Stimulated activated CD4-positive, alpha-beta T cell treated with anti-CD3 and anti-CD28 coated beads, Interleukin-12 subunit alpha, Interleukin-12 subunit beta, amount 100 ng/mL, for 24 hours (primary cell): Measurements from ENCODE around the gene PATZ1.
A peak's percentile ranks its signal among the peaks of the same experiment; 100 is the strongest.
"Not testable (repeated sequence)": the region's sequence is repeated elsewhere in the genome, so short reads cannot be mapped to it uniquely, and the experiment has no call there.

Source experiments
- DNase-seq, 2 experiments: peaks; one replicate each; pipeline ENCODE4 v3.0.0-alpha.2; 2020; ENCODE audit warnings: low read depth in 2 of 2

The PATZ1 gene

GRCh38 chr22:31346255-31346732 is at the start of gene PATZ1:
TSS of gene PATZ1 (minus strand) at chr22:31346346. CDS start at chr22:31345602, 744 bp downstream.
- peak; percentile 59 to 70 for DNase-seq

DNA sequence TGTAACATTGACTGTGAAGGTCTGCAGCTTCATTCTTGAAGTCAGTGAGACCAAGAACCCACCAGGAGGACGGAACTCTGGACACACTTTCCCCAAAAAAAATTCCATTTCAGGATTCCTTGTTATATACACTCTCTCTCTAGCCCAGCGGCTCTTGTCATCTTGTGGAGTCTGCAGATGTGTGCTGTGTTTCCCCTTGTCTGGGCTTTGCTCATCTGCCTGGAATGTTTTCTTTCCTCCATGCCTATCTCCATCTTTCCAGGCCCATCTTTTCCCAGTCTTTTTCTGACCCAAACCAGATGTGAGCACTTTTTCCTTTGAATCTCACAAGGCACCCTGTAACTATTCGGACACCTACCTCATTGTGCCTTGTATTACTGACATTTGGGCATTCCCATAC is 48.2 kb upstream of the PATZ1 start:
- no peak for DNase-seq

DNA sequence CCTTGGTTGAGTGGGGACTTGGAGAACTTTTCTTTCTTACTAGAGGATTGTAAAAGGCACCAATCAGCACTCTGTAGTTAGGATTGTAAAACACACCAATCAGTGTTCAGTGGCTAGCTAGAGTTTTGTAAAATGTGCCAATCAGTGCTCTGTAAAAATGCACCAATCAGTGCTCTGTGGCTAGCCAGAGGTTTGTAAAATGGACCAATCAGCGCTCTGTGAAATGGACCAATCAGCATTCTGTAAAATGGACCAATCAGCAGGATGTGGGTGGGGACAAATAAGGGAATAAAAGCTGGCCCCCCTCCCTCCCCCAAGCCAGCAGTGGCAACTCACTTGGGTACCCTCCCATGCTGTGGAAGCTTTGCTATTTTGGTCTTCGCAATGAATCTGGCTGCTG is 47.7 kb upstream of the PATZ1 start:
- DNase-seq = no peak

DNA sequence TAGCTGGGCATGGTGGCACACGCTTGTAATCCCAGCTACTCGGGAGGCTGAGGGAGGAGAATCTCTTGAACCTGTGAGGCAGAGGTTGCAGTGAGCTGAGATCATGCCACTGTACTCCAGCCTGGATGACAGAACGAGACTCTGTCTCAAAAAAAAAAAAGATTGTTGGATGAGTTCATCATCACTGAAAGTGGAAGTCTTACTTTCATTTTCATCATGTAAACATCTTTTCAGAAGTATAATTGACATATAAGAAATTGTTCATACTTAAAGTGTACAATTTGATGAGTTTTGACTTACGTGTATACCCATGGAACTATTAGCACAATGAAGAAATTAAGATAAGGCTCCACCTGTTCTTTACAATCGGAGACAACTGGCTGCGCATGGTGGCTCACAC is 32.5 kb upstream of the PATZ1 start:
- not testable (repeated sequence) for DNase-seq

DNA sequence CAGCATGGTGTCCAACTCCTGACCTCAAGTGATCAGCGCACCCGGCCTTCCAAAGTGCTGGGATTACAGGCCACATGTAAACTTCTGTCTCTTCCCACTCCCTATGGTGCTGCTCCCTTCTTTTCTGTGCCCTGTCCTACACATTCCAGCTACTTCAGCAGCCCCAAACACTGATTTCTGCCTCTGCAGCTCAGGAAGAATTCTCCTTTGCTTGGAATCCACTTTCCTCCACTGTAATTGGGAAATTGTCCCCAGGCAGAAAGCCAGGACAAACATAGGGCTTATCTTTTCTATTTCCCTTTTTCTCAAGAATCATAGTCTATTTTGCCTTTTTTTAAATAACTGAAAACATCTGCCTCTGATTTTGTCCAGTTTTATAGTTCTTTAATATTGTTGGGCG is 32.0 kb upstream of the PATZ1 start:
- DNase-seq = no peak

GRCh38 chr22:31377612-31378011 is 31.5 kb upstream of the PATZ1 start:
- DNase-seq = no peak

- DNase-seq = no peak
Observed at GRCh38 chr22:31367426-31367825, 21.3 kb upstream of the PATZ1 start.

- DNase-seq = no peak
Observed at GRCh38 chr22:31363885-31364465, 17.8 kb upstream of the PATZ1 start.

DNA sequence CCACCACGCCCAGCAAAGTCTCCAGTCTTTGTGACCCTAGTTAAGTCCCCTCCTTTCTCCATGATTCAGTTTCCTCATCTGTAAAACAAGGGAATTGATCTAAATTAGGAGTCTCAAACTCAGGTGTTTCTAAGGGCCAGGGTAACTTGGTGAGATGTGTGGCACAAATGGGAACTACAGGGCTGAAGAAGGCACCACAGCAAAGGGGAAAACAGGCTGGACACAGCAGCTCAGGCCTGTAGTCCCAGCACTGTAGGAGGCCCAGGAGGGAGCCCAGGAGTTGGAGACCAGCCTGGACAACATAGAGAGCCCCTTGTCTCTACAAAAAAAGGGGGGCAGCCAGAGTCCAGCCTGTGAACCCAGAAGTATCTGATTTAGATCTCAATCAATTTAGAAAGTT is 15.6 kb upstream of the PATZ1 start:
- DNase-seq = no peak

- no peak for DNase-seq
Observed at GRCh38 chr22:31360029-31360428, 13.9 kb upstream of the PATZ1 start.

- DNase-seq = no peak
Observed at GRCh38 chr22:31354515-31354914, 8.4 kb upstream of the PATZ1 start.

DNA sequence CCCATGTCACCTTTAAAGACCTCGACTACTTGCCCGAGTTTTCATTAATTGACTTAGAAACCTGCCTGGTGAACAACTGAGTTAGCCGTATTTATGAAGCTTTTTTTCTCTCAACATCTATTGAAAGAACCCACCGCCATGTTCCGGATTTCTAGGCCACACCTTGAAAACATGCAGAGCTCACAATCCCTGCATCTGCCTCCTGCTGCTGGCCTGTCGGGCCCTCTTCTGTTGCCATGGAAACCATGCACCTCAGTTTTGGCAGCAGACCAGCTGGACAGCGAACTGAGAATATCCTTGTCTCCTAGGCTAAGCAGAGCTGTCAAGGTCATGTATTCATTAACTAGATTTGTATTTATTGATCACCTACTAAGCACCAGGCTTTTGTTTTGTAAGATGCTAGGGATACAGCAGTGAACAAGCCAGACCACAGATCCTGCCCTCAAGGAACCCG is 4.3 kb upstream of the PATZ1 start:
- no peak for DNase-seq

- no peak for DNase-seq
Observed at GRCh38 chr22:31349960-31350359, 3.8 kb upstream of the PATZ1 start.

- DNase-seq = no peak
Observed at GRCh38 chr22:31348766-31349165, 2.6 kb upstream of the PATZ1 start.

- not testable (repeated sequence) for DNase-seq
Observed at GRCh38 chr22:31348009-31348337, 1.8 kb upstream of the PATZ1 start.

DNA sequence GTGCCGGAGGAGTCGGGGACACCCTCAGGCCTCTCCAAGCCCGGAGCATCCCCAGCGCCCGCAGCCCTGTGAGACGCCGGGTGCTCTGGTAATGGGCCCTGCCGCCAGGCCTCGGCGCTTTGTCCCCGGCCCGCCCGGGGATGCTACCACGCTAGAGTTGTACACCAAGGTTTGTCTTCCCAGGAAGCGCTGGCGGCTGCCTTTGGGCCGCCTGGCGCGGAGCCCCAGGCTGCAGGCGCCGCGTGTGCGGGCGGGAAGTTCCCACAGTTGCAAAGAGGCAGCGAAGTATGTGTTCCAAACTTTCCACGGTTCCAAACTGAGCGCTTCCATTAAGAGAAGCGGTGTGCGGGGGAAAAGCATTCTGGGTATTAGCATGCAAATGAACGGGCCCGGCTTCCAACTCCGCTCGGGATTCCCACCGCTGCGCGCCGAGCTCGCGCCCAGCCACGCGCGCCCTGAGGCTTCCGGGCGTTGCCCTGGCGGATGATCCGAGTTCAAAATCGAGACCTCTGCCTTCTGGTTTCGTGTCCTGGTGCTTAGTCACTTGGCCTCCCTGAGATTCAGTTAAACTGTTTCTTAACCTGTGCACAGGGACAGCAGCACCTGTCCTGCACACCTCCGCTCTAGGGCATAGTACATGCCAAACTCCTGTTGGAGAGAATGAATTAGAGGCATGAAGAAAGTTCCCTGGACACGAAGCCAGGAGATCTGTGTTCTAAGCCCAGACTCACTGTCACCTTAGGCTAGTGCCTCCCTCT is 1.3 kb upstream of the PATZ1 start:
- DNase-seq = peak; percentile 63 to 67

DNA sequence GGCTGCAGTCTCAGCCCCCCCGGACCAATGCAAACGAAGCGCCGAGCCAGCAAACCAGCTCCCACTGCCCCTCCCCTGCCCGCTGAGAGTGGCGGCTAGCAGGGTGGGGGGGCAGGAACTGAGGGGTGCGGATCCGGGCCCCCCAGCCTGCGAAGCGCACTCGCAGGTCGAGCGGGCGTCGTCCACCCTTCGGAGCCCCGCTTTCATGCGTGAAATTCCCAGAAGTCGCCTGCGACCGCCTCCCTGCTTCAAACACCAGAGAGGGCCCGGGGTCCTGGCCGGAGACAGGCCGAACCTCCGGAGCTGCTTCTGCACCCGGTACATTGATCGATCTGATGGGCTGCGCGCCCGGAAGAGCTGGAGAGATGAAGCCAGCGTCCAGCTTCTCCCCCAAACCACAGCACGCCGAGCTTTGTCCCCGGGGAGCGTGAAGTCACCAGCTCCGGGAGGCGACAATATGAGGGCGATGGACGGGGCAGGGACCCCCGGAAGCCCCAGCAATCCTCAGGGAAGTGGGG is 646 bp upstream of the PATZ1 start:
- peak in 1 of 2 experiments; percentile 44 for DNase-seq

DNA sequence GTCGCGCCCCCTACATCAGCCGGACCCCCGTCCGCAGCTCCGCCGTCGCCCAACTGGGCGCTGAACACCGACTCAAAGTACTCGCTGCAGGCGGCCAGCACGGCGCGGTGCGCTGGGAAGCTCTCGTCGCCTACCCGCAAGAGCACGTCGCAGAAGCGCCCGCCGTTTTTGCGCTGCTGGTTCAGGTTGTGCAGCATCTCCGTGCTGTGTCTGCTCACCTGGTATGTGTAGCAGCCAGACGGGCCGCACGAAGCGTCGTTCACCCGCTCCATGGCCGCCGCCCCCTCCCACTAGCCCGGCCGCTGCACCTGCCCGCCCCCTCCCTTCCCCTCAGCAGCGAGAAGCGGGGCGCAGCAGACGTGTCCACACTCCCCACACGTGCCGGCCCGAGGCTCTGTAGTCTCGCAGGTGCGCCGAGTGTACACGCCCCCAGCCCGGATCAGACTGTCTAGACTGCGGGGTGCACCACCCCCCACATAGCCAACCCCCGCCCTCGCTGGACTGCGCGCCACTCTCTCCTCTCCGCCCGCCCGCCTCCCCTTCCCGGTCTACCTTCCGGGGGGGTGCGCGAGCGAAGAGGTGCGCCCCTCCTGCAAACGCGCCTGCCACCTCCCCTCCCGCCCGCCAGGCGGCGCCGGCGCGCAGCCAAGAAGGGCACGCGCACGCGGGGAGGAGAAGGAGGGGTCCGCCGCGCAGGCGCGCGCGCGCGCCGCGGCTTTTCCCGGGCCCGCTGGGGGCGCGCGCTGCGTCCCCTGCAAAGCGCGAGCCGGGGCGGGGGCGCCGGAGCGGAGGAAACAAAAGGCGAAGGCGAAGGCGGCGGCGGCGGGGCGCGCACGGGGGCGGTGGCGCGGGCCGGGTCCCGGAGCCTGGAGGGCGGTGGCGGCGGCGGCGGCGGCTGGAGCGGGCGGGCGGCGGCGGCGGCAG is 553 bp downstream of the PATZ1 start:
- peak; percentile 73 to 79 for DNase-seq

DNA sequence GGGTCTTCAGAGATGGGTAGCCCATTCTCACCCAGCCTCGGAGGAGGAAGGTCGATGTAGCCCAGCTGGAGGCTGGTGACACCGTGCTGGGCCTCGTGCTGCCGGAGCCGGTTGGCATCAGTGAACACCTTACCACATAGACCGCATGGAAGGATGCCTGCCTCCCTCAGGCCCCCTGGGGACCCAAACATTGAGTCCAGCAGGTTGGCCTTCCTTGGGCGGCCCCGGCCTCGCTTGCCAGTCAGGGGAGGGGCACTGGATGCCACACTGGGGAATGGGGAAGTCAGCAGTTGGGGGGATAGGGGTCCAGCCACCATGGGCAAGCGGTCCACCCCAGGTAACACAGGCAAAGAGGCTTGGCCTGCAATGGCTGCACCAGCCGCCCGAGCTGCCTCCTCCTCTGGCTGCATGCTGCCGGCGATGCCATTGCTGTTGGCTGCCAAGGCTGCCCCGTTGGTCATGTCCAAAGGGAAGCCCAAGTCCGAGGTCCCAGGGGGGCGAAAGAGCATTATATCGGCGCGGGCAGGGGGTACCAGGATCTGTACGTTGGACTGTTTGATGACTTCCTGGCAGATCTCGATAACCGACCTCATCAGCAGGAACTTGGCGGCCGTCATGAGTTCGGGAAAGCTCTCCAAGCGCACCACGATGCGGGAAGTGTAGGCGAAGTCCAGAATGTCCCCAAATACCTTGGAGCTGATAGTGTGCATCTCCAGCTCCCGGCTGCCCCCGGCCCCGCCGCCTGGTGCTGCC is 1.4 kb downstream of the PATZ1 start:
- DNase-seq = peak in 1 of 2 experiments; percentile 16

- DNase-seq = no peak
Observed at GRCh38 chr22:31344256-31344577, 1.9 kb downstream of the PATZ1 start.
